GM12872 (cell line): ENCODE measurements around the gene SLC49A3.

ENCODE experiments used
- TF ChIP-seq, protein P1 (sequence below): IDR thresholded peaks from 3 replicates; pipeline ENCODE4 v1.5.1; 2011; ENCODE audit warnings: low read depth, mild to moderate bottlenecking, low read length, moderate library complexity; ENCODE audit not compliant: insufficient read depth

The SLC49A3 gene

GRCh38 chr4:722851-723360 is 34.0 kb upstream of the SLC49A3 start:
- TF ChIP-seq, protein P1, sequence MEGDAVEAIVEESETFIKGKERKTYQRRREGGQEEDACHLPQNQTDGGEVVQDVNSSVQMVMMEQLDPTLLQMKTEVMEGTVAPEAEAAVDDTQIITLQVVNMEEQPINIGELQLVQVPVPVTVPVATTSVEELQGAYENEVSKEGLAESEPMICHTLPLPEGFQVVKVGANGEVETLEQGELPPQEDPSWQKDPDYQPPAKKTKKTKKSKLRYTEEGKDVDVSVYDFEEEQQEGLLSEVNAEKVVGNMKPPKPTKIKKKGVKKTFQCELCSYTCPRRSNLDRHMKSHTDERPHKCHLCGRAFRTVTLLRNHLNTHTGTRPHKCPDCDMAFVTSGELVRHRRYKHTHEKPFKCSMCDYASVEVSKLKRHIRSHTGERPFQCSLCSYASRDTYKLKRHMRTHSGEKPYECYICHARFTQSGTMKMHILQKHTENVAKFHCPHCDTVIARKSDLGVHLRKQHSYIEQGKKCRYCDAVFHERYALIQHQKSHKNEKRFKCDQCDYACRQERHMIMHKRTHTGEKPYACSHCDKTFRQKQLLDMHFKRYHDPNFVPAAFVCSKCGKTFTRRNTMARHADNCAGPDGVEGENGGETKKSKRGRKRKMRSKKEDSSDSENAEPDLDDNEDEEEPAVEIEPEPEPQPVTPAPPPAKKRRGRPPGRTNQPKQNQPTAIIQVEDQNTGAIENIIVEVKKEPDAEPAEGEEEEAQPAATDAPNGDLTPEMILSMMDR, result no peak

GRCh38 chr4:722169-722725 is 33.3 kb upstream of the SLC49A3 start:
- TF ChIP-seq, protein P1, result no peak

- TF ChIP-seq, protein P1, result no peak
These were observed 32.6 kb upstream of the SLC49A3 start for GRCh38 chr4:721261-722168.

GRCh38 chr4:720111-720860 is 31.3 kb upstream of the SLC49A3 start:
- TF ChIP-seq, protein P1, result no peak

- TF ChIP-seq, protein P1, result no peak
These were observed 29.5 kb upstream of the SLC49A3 start for GRCh38 chr4:718460-718859.

GRCh38 chr4:717601-718320 is 28.8 kb upstream of the SLC49A3 start:
- TF ChIP-seq, protein P1, result no peak
